MM.1S (cell line): ENCODE data around the gene ATP2B1.

Experiments used
- CTCF ChIP-seq: fragments of 300-600 bp; sonication (generic); IDR thresholded peaks from 2 replicates; pipeline ENCODE4 v1.5.1; 2016; ENCODE audit warnings: antibody characterized with exemption, low read length, mixed read lengths
- EZH2 ChIP-seq: fragments of 300-600 bp; sonication (generic); optimal IDR thresholded peaks from 2 replicates; pipeline ENCODE3; 2017; ENCODE audit warnings: low read depth, mild to moderate bottlenecking, antibody characterized with exemption, low read length, mixed read lengths
- EZH2phosphoT487 ChIP-seq: fragments of 300-600 bp; sonication (generic); IDR thresholded peaks from 2 replicates; pipeline ENCODE4 v1.6.1; 2018; ENCODE audit warnings: antibody characterized with exemption, low read length

- no peak for TF ChIP-seq CTCF
- TF ChIP-seq EZH2, result no peak
- TF ChIP-seq EZH2phosphoT487, result no peak
Measured at GRCh38 chr12:89745286-89745685, 36.6 kb upstream of the ATP2B1 start.
